Stimulated activated CD4-positive, alpha-beta T cell treated with anti-CD3 and anti-CD28 coated beads, Interleukin-1b, Interleukin-23, amount 100 ng/mL, for 4 hours (primary cell): ENCODE measurements around the gene CRYBA2.

Experiments used
- DNase-seq, 2 donors: peaks; one replicate each; pipeline ENCODE4 v3.0.0-alpha.2; 2020; ENCODE audit warnings: low read depth in 2 of 2

The CRYBA2 gene

DNA sequence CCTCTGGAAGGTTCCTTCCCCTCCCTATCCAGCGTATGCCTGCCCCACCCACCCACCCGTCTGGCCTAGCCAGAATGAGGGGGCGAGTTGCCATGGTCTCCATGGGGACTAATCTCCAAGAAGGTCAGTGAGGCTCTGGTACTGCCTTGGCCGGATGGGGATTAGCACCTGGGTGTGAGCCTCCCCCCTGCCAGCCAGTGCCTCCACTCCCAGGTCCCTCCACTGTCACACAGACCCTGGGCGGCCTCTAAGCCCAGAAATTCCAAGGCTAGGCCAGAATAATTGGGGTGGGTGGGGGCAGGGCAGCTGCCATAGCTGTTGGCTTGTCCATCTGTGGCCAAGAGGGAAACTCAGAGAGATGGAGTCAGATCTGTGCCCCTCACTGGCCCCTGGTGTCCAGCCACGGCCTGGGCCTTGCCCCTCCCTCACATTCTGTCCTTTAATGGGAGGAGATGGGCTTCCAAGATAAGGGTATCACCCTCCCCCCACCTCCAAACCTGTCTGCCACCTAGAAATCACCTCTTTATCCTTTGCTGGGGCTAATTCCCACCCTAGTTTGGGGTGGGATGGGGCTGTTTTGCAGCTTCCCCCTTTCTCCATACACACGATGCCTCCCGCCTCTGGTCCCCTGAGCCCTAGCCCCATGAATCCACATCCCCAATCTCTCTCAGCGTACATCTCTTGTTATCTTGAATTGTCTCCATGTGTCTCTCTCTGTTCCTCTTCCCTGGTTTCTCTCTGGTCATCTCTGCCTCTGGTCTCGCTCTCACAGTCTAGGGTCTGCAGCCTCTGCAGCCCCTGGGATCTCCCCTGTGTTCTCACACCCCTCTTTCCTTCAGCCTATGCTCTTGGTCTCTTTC is 6.0 kb upstream of the CRYBA2 start:
- no peak for DNase-seq

DNA sequence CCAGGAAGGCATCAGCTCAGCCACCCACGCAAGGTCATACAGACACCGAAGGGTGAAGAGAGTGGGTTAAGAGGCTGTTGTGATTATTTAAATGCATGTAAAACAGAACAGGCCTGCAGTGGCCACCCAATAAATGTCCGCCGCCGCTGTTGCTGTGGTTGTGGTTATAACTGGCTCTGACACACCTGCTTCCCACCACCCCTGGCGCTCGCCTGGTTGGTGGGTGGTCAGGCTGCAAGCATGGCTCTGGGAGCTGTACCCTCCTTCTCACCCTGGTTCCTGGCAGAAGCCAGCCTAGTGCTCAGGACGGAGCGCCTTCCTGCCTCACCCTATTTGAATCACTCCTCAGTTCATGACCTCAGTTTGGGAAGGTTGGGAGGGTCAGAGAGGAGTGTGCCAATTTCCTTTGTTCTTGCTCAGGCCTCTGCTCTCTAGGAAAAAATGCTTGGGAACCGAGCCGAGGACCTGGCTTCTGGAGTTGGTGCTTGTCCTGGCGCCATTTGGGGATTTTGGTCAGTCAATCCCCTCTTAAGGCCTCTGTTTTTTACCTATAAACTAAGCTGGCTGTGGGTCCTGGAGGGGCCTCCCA is 5.3 kb upstream of the CRYBA2 start:
- DNase-seq, result no peak

DNA sequence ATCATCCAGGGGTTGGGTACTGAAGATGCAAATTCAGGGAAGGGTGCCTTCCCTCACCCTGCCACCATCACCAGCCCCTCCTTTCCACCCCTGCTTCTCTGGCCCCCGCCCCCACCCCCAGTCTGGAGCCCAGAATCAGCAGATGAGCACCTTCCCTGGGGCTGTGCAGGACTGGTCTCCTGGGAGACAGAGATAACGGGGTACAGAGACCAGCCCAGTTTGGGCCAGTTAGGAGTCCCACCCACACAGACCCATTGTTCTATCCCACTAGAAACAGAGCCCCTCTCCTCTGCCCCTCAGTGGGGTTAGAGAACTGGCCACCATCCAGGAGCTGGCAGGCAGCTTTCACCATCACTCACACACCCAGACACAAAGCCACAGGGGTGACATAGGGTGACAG is 4.5 kb upstream of the CRYBA2 start:
- DNase-seq, result no peak

DNA sequence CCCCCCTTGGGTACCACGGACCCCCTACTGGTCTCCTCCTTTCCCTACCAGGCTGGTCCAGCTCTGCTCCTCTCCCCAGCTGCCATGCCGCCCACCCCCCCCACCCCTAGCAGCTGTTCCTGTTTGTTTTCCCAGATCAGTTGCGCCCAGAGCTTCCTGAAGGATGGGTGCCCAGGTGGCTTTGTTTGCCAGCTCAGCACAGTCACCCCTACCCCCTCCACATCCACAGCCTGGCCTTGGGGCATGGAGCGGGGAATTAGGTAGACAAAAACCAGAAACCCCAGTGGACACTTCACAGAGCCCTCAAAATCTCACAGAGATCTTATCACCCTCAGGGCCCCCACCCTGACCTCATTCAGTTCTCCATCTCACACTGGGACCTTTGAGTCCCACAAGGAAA is 3.7 kb upstream of the CRYBA2 start:
- DNase-seq, result no peak

DNA sequence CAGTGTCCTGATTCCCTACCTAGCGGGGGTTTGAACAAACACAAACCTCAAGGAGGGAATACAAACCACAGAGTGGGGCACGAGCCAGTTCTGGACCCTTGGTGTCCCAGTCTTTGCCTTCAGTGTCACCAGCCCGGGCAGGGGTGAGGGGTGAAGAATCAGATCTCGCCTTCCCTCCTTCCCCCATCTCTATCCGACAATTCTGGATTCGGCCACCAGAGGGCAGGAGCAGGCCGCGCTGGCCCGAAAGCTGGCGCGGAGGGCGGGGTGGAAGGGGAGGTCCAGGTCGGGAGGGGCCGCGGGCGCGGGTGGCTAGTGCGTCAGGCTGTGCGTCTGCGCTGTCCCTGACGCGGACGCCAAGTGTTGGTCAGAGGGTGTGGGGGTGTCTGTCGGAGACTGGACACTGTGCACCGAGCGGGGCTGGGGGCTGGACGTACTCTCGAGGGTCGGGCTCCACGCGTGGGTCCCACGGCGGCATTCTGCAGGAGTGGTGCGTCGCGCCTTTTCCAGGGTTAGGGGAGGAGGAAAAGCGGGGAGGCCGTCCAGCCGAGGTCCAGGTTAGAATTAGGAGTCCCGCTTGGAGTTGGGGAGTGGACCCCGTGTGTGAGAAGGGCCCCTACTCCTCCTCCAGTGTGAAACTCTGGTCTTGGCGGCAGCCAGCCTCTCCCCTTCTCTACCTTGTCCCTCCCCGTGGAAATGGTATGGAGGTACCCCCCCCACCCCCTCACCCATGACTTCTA is 2.9 kb upstream of the CRYBA2 start:
- peak; percentile 74 to 78 for DNase-seq

DNA sequence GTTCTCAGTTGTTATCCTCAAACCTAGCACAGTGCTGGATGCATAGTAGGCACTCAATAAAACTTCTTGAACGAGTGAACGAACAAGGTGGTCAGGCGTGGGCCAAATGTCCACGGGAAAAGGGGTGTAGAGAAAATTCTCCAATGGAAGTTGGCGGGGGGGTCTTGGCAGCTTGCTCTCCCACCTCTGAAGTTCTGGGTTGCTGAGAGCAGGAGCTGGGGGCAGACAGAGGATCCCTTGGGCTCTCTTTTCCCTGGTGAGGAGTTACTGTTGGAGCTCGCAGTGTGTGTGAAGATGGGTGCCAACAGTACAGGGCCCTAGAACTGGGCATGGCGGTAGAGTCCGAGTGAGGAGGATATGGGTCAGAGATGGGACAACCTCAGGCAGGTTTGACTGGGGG is 2.3 kb upstream of the CRYBA2 start:
- DNase-seq, result no peak

DNA sequence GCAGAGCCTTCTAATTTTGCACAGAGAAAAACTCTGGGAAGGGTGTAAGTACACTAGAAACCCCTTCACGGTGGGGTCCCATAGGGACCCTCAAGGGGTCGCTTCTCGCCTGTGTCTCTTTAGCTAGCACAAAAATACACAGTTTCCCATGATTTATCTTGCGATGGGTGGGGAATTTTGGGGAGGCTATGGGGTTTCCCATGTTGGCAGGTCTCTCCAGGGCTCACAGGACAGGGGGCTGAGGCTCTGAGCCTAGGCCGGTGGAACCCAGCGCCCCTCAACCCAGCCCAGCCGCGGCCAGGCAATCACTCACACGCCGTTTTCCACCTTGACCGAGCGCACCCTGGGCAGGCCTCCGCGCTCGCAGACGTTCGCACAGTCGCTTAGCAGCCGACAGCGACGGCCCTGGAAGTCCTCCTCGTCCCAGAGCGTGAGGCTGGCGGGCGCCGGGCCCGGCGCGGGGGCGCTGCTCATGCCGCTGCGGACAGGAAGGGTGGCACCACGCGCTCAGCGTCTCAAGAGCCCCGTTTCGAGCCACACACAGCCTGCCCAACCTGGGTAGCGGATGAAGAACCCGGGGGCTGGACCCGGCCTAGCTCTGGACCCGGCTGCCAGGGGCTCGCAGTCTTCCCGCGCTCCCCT is 398 bp downstream of the CRYBA2 start:
- no peak for DNase-seq

DNA sequence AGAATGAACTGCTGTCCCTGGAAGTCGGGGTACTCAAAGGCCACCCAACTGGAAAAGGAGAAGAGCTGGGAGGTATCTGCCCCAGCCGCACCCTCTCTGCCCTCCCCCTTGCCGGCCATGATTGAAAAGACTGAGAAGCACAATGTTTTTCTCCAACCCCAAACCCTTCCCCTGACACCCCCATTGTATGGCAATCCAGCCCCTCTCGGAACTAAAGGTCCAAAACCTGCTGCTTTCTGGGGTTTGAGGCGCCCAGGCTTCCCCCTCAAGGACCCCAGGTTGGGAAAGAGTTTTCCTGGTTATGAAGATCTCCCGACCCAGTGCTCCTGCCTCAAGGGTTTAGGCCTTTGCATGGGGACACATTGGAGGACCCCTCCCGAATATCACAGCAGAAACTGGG is 1.0 kb downstream of the CRYBA2 start:
- DNase-seq, result no peak

DNA sequence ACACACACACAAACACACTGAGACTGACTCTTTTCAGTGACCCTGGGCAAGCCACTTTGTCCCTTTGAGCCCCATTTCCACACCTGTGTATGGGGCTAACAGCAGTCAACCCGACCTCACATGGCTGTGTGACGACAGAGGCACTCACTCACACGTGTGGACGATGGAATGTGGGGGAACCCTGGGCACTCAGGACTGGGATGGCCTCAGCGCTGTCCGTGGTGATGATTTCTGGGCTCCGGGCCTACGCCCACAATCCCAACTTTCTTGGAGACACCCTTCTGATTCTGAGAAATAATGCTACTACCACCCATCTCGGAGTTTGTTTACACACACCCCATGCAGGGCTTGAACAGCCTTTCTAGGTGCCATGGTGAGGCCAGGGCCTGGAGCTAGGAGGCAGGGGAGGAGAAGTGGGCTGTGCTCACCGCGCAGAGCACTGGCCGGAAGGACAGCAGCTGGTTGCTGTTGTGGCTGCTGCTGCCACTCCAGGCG is 1.5 kb downstream of the CRYBA2 start:
- no peak for DNase-seq

DNA sequence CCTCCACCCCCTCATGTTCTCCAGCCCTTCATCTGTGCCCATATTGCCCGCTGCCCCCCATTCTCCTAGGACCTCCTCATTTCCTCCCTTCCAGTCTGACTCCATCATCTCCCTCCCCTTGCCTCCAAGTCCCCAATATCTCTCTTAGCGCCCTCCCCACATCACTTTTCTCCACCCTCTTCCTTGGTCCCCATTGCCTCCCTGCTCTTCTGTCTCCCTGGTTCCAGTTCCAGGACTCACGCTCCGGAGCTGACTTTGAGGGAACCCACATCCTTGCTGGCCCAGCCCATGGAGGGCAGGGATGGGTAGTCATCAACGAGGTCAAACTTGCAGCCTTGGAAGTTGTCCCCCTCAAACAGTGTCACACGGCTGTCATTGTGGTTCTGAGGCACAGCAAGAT is 2.6 kb downstream of the CRYBA2 start:
- DNase-seq, result no peak

DNA sequence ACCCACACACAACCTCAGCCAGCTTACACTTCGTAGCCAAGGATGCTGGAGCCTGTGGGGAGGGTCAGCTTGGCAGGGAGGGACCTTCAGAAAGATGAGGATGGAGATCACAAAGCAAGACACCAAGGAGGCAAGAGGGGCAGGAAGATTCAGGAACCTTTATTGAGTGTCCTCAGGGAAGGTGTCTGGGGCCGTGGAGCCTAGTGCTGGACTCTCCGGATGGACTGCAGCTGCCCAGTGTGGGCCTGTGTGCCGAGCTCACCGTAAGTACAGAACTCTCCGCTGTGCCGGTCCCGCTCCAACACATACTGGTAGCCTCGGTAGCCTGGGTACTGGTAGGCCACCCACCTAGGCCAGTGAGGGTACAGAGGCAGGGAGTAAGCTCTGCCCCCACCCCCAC is 3.2 kb downstream of the CRYBA2 start:
- no peak for DNase-seq

DNA sequence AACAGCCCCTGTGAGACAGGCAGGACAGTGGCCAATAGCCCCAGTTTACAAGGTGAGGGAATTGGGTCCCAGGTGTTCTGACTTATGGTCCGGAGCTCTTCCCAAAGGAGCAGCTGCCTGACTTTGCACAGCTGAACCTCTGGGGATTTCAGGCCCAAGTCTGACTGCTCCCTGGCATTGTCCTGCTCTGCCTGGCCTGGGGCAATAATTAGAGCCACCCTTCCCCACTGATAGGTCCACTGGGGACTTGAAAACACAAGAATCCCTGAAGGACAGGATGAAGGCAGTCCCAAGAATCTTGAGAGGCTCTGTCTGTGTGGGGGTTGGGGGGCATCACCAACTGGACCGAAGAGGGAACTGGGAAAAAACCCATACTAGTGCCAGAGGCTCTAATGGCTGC is 4.6 kb downstream of the CRYBA2 start:
- DNase-seq, result no peak

DNA sequence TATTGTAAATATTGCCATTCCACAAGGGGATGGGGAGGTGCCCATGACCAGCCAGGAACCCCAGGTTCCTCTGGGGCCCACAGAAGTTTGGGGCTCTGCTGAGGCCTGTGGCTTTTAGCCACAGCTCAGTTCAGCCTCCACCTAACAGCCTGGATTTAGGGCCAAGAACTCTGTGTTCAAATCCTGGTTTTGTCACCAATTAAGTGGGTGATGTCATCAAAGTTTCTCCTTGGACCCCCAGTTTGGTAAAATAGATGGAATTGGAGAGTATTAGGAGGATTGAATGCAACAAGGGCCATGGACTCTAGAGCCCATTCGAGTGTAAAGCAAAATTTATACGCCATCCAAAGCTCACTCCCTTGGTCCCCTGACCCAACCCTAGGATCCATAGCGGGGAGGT is 5.1 kb downstream of the CRYBA2 start:
- no peak for DNase-seq

DNA sequence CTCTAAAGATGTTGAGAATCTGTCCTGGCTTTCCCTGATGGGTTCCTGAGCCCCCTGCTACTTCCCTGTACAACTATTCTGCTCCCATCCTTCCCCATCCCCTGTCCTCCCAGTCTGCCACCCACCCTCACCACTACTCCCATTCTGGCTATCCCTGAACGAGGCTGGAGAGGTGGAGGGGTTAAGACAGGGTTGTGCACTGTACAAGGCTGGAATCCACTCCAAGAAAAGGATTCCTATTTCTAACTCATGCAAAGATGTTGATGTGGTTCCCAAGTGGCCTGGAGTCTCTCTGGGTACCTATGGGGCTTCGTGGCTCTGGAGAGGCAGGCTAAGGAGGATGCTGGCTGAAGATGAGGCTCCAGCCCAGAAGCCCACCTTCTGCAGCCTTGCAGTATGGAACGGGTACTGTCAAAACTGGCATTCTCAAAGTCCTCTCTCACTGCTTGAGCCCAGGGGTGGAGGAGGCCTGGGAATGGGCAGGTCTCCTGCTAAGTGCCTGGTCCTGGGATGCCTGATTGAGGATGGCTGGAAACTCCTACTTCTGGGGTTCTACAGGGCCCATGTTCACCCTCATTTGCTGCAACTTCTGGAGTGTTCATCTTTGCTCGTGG is 7.0 kb downstream of the CRYBA2 start:
- no peak for DNase-seq

DNA sequence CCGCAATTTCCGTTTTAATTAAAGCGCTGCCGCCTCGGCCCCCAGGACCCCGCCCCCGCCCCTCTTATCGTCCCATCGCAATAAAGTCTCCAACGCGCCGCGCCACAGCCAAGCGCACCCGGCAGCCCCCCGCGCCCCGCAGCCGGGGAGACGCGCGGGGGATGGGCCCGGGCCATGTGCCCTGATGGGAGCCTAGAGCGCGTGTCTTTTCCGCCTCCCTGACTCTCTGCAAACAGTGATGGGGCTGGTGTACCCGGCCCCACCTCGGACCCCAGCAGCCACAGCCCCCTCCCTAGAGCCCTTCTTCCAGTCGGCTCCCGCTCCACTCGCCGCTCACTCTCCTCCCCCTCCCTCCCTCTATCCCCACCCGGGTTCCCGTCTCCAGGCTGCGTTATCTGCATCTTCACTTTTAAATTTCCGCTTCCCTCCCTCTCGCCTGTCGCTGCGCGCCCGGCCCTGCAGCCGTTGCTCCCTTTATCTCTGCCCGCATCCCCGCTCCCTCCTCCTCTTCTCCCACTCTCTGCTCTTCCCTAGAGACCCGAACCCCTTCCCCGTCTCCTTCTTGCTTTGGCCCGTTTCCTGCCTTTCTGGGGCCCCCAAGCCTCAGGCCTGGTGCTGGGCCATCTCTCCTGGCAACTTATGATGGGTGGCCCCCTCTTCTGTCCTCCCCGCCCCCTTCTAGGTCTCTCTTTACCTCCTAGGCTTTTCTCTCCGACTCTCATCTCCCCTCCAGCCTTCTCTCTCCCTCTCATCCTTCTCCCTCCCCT is 7.7 kb downstream of the CRYBA2 start:
- no peak for DNase-seq

DNA sequence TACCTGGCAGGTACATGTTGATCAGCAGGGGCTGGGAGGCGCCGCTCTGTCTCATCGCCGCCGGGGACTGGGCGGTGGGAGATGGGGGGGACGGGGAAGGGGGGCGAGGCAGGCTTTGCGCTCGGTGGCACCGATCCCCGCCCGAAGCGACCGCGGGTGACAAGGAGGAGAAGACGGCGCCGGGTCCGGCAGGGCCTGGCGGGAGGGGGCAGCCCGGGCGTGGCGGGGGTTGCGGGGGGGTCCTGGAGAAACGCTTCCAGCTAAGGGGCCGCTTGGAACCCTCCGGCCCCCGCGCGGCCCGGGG is 8.2 kb downstream of the CRYBA2 start, which contains the start of gene FEV:
Gene FEV (minus strand): TSS at position 164 of the 304 bp plus-strand sequence. CDS start 109 bp downstream, at position 55.
- no peak for DNase-seq

DNA sequence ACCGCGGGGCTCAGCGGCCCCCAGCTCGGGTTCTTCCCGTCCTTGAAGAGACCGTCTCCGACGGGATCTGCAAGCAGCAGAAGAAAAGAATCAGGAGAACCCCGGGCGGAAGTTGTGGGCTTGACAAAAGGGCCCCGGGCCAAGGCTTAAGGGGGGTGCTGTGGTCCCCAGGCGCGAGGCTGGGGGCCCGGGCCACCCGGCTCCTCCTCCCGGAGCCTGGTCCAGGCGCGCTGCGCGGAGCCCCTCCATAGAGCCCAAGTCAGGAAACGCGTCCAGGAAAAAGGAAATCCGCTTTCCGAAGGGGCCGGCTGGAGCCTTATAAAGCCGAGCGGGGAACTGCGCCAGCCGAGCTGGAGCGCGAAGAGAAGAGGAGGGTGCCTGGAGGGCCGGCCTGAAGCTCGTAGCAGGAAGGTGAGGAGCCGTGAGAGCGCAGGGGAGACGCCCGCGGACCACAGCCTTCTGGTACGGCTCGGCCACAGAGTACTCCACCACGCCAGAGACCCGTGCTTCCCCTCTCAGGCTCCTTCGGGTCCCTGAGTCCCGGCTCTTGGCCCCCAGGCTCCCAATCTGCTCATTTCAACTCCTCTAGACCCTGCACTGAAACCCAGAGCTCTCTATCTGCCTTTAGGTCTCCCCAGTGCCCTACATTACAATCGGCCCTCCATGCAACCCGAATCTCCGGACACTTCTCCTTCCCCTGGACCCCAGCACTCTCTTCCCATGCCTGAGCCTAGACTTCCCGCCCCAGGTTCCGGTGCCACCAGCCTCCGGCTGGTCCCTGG is 8.8 kb downstream of the CRYBA2 start:
- no peak for DNase-seq

DNA sequence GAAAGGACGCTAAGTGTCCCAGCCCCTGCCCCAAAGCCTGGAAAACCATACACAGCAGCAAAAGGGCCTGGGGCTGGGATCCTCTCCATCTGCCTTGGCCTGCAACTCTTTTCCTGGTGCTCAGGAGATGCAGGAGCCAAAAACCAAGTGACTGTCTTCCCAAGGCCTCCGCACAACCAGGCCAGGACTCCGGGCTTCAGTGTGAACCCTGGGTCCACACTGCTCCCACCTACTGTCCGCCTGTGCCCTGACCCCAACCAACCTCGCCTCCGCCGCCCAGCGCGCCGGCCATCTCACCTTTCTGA is 9.3 kb downstream of the CRYBA2 start:
- DNase-seq, result no peak

DNA sequence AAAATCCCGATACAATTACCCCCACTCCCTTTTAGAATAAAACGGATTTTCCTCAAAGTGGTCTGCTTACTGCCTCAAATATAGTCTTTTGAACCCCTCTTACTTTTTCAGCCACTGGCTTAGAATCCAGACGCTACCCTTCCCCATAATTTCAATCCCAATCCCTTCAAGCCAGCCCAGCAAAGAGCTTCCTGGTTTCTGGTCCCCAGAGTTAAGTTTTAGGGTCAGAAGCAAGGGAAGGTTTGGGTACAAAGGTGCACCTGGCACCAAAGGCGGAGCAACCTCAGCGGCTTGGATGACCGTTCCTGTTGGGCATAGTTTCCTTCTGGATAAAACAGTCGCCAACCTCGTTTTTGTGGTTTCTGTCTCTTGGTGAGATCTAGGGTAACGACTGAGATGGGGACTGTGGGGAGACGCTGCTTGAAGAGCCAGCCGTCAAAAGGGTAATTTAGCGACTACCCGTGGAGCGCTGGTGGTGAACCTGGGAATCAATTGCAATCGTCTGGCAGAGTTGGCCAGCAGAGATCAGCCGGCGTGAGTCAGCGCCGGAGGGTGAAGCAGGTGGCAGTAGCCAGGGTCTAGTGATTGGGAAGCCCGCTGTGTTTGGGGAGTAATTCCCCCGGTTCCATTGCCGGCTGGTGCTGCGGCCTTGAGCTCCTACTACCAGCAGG is 9.8 kb downstream of the CRYBA2 start:
- no peak for DNase-seq
